ENCODE results near the gene DICER1. TPM values are rescaled to one million over a fixed set of nuclear protein-coding genes. Genes with fewer than 3 reads are reported as not detected.
A peak's percentile ranks its signal among the peaks of the same experiment; 100 is the strongest.

The DICER1 gene
- total RNA-seq, 1 donor from 2014 or later, result 70.0 TPM

GRCh38 chr14:95068521-95068920 lies 88.8 kb downstream of the DICER1 start:
- Histone ChIP-seq H4K20me1 (ENCODE audit: low read depth) (no peaks in the 10 kb centered on the region), H3K4me2 (no peak overlapping the region), H3K27ac (no peak overlapping the region), H3K79me2 (ENCODE audit: low read depth) (no peaks in the 10 kb centered on the region), H3K36me3 (no peaks in the 10 kb centered on the region), H2AFZ (replicated peaks) (no peak overlapping the region), H3K9me3 (ENCODE audit: low read depth) (no peaks in the 10 kb centered on the region), H3K27me3 (no peaks in the 10 kb centered on the region), H3F3A (ENCODE audit: low read depth) (peaks cover 14% of the 10 kb centered on the region), H3K9ac (no peak overlapping the region), H3K4me1 (peaks cover 24% of the 10 kb centered on the region), H3K4me3 (no peak overlapping the region)
- H3K36me3 Mint-ChIP-seq, result no peaks in the 10 kb centered on the region
- H3K4me1 Mint-ChIP-seq, result peaks cover 25% of the 10 kb centered on the region
- H3K27me3 Mint-ChIP-seq (ENCODE audit: insufficient read depth, low read depth), result peaks cover 13% of the 10 kb centered on the region
- no peak for DNase-seq (ENCODE audit: low spot score)
- peaks cover 2% of the 10 kb centered on the region for H3K9me3 Mint-ChIP-seq
- no peak for TF ChIP-seq EZH2phosphoT487 (IDR thresholded peaks at IDR 0.05)
- TF ChIP-seq EZH2 (IDR thresholded peaks at IDR 0.05), result no peak
- no peak for TF ChIP-seq CTCF (IDR thresholded peaks at IDR 0.05)
- H3K27ac Mint-ChIP-seq, result peak overlapping the region; percentile 55
- H3K4me3 Mint-ChIP-seq, result no peak overlapping the region

- no peak overlapping the region for H3K4me3 ChIP-seq
- H3K36me3 ChIP-seq, result no peaks in the 10 kb centered on the region
- no peak overlapping the region for H3K27ac Mint-ChIP-seq
- H3K27me3 ChIP-seq, result no peaks in the 10 kb centered on the region
- no peak overlapping the region for H3K4me2 ChIP-seq
- no peak for TF ChIP-seq EZH2 (IDR thresholded peaks at IDR 0.05)
- TF ChIP-seq CTCF (IDR thresholded peaks at IDR 0.05), result no peak
- TF ChIP-seq EZH2phosphoT487 (IDR thresholded peaks at IDR 0.05), result no peak
- peaks cover 25% of the 10 kb centered on the region for H3K4me1 Mint-ChIP-seq
- no peaks in the 10 kb centered on the region for H3K79me2 ChIP-seq (ENCODE audit: low read depth)
- H3K4me3 Mint-ChIP-seq, result no peak overlapping the region
- H3K9me3 Mint-ChIP-seq, result peaks cover 2% of the 10 kb centered on the region
- no peak for DNase-seq (ENCODE audit: low spot score)
- H3K4me1 ChIP-seq, result peaks cover 24% of the 10 kb centered on the region
- peaks cover 13% of the 10 kb centered on the region for H3K27me3 Mint-ChIP-seq (ENCODE audit: insufficient read depth, low read depth)
- H3K9me3 ChIP-seq (ENCODE audit: low read depth), result no peaks in the 10 kb centered on the region
- no peak overlapping the region for H3K9ac ChIP-seq
- peaks cover 14% of the 10 kb centered on the region for H3F3A ChIP-seq (ENCODE audit: low read depth)
- no peak overlapping the region for H3K27ac ChIP-seq
- H3K36me3 Mint-ChIP-seq, result no peaks in the 10 kb centered on the region
- no peak overlapping the region for H2AFZ ChIP-seq (replicated peaks)
- no peaks in the 10 kb centered on the region for H4K20me1 ChIP-seq (ENCODE audit: low read depth)
Measured at GRCh38 chr14:95068080-95068479, 89.2 kb downstream of the DICER1 start.

GRCh38 chr14:95067526-95067925 lies 89.8 kb downstream of the DICER1 start:
- H3K4me1 Mint-ChIP-seq, result peaks cover 25% of the 10 kb centered on the region
- no peaks in the 10 kb centered on the region for H4K20me1 ChIP-seq (ENCODE audit: low read depth)
- H3K79me2 ChIP-seq (ENCODE audit: low read depth), result no peaks in the 10 kb centered on the region
- no peak overlapping the region for H2AFZ ChIP-seq (replicated peaks)
- no peak overlapping the region for H3K27ac ChIP-seq
- H3K9ac ChIP-seq, result no peak overlapping the region
- no peak for DNase-seq (ENCODE audit: low spot score)
- H3K9me3 ChIP-seq (ENCODE audit: low read depth), result no peaks in the 10 kb centered on the region
- peaks cover 2% of the 10 kb centered on the region for H3K9me3 Mint-ChIP-seq
- TF ChIP-seq EZH2 (IDR thresholded peaks at IDR 0.05), result no peak
- no peak for TF ChIP-seq EZH2phosphoT487 (IDR thresholded peaks at IDR 0.05)
- no peak for TF ChIP-seq CTCF (IDR thresholded peaks at IDR 0.05)
- peaks cover 14% of the 10 kb centered on the region for H3F3A ChIP-seq (ENCODE audit: low read depth)
- H3K4me2 ChIP-seq, result no peak overlapping the region
- H3K36me3 Mint-ChIP-seq, result no peaks in the 10 kb centered on the region
- no peaks in the 10 kb centered on the region for H3K27me3 ChIP-seq
- H3K36me3 ChIP-seq, result no peaks in the 10 kb centered on the region
- no peak overlapping the region for H3K4me3 Mint-ChIP-seq
- peaks cover 13% of the 10 kb centered on the region for H3K27me3 Mint-ChIP-seq (ENCODE audit: insufficient read depth, low read depth)
- H3K4me1 ChIP-seq, result peaks cover 19% of the 10 kb centered on the region
- H3K4me3 ChIP-seq, result no peak overlapping the region
- no peak overlapping the region for H3K27ac Mint-ChIP-seq

All from neural progenitor cell (in vitro differentiated cells).